Sigmoid colon (tissue), 7 donors: ENCODE data around the gene CTPS2. TPM values are rescaled to one million over a fixed set of nuclear protein-coding genes. Genes with fewer than 3 reads are reported as not detected.
"Not testable (repeated sequence)": the region's sequence is repeated elsewhere in the genome, so short reads cannot be mapped to it uniquely, and the experiment has no call there.

Experiments
- DNase-seq: peaks from one replicate; pipeline ENCODE4 v3.0.0-alpha.2; 2019
- H3K27ac ChIP-seq, 4 donors: fragments of 200-600 bp; sonication (generic); one replicate each; pipeline ENCODE4 v1.5.1; 2016 to 2019; ENCODE audit warnings: mild to moderate bottlenecking in 1 of 4
- H3K27me3 ChIP-seq, 3 donors: fragments of 200-600 bp; sonication (generic); one replicate each; pipeline ENCODE4 v1.5.1; 2019; ENCODE audit warnings: mild to moderate bottlenecking in 1 of 3
- H3K36me3 ChIP-seq, 4 donors: fragments of 200-600 bp; sonication (generic); one replicate each; pipeline ENCODE4 v1.5.1; 2016 to 2019
- H3K4me1 ChIP-seq, 4 donors: fragments of 200-600 bp; sonication (generic); one replicate each; pipeline ENCODE4 v1.5.1; 2017 to 2019
- H3K4me3 ChIP-seq, 4 donors: fragments of 200-600 bp; sonication (generic); one replicate each; pipeline ENCODE4 v1.5.1; 2017 to 2019; ENCODE audit warnings: mild to moderate bottlenecking in 2 of 4, moderate library complexity in 1 of 4
- H3K9me3 ChIP-seq, 4 donors: fragments of 200-600 bp in 3 of 4; sonication (generic) in 3 of 4; one replicate each; pipeline versions ENCODE4 v1.5.1 to v1.6.1; 2013 to 2019
- CTCF ChIP-seq, 4 experiments: fragments of 450-650 bp in 3 of 4; fragments of 200-600 bp in 1 of 4; IDR thresholded peaks; one replicate each; pipeline ENCODE4 v1.5.1; 2016 to 2019; ENCODE audit warnings: antibody characterized with exemption in 4 of 4, mild to moderate bottlenecking in 3 of 4, moderate library complexity in 2 of 4
- EP300 ChIP-seq, 4 donors: sonication (generic); formaldehyde crosslinking; IDR thresholded peaks; one replicate each; pipeline ENCODE4 v1.6.1; 2017; ENCODE audit warnings: antibody characterized with exemption in 4 of 4
- POLR2A ChIP-seq, 2 donors: fragments of 450-650 bp; IDR thresholded peaks; one replicate each; pipeline ENCODE4 v1.6.1; 2016; ENCODE audit warnings: antibody characterized with exemption in 2 of 2, mild to moderate bottlenecking in 2 of 2, moderate library complexity in 2 of 2
- POLR2AphosphoS5 ChIP-seq, 4 donors: sonication (generic); formaldehyde crosslinking; IDR thresholded peaks; one replicate each; pipeline ENCODE4 v1.6.1; 2017; ENCODE audit warnings: antibody characterized with exemption in 4 of 4
- WGBS, 2 donors: extraction: QIAGEN DNeasy Blood & Tissue Kit; methylation state at CpG; one replicate each; pipeline ENCODE4 v1.1.7; 2013; 5-methylcytosine and 5-hydroxymethylcytosine counted together
- intact Hi-C: fragments of 100-400 bp; cut with DNase I; formaldehyde crosslinking; loops from one replicate; pipeline ENCODE4 v1.15.1; 2023
- polyA plus RNA-seq, 3 donors: library from polyadenylated mRNA; stranded (reverse); fragments of 200-250 nt; gene quantifications; one replicate each; pipeline ENCODE4 v1.2.3, GENCODE V29; 2013
- total RNA-seq, 4 donors: library from RNA; depleted of rRNA; stranded (reverse); fragments of >200 nt; gene quantifications; one replicate each; pipeline ENCODE4 v1.1.0, GENCODE V29; 2016
- donor health status: healthy with polysubstance abuse.
- donor health status: Bipolar disorder and iron deficiency.
- donor health status: healthy.

Gene CTPS2
- total RNA-seq (10 to 100 TPM; 11.7 to 23.0 (median 16.0) TPM), polyA plus RNA-seq (1 to 10 TPM; 6.0 to 8.3 (median 7.9) TPM)

DNA sequence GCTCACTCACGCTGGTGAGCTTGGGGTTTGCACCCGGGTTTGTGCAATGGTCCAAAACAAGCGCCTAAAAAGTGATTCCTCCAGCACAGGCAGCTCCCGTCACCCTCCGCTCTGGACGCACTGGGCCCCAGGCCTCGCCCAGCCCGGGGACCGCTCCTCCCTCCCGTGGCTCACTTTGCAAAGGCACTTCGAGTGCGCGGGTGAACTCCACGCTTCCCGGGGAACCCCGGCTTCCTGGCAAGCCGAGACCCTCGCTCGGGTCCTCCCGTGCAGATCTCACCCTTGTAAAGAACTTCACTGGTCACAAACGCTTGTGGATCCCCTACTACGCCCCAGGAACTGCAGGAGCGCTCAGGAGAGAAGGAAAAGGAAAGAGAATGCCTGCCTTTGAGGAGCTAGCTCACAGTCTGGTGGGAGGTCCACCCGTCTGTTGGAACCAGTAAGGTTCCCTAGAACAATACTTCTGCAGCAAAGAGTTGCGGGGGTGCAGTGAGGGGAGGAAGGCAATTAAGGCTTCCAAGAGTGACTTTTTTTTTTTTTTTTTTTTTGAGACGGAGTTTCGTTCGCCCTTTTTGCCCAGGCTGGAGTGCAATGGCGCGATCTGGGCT lies at the start of gene CTPS2:
Gene CTPS2 (minus strand): TSS at position 122 of the 608 bp plus-strand sequence. CDS start 9,767 bp downstream, outside the sequence.
- peak within 1 kb of the TSS; percentile 84 to 90 (median 88) for H3K27ac ChIP-seq
- peaks cover 0 to 19% (median 0%) of the 10 kb centered on the region in 4 donors for H3K4me1 ChIP-seq
- 3 to 7% methylated on average over 30 of the region's 30 CpGs for WGBS, 2 donors
- TF ChIP-seq POLR2A (IDR thresholded peaks at IDR 0.05) (peak in 1 of 2 donors; percentile 21), POLR2AphosphoS5 (IDR thresholded peaks at IDR 0.05) (peak; percentile 25 to 67 (median 52)), EP300 (IDR thresholded peaks at IDR 0.05) (no peak)
- peak within 1 kb of the TSS; percentile 53 to 84 (median 70) for H3K4me3 ChIP-seq
- no peaks in the 10 kb centered on the region for H3K9me3 ChIP-seq
- intact Hi-C loops, result loop anchor here (10.0 kb wide), 1 partner anchor 1038 kb away; no protein-coding TSS in a partner anchor
- DNase-seq, result peak; percentile 85
- peaks cover 0 to 9% (median 0%) of the 10 kb centered on the region in 3 donors for H3K27me3 ChIP-seq
- no peaks in the 10 kb centered on the region for H3K36me3 ChIP-seq

DNA sequence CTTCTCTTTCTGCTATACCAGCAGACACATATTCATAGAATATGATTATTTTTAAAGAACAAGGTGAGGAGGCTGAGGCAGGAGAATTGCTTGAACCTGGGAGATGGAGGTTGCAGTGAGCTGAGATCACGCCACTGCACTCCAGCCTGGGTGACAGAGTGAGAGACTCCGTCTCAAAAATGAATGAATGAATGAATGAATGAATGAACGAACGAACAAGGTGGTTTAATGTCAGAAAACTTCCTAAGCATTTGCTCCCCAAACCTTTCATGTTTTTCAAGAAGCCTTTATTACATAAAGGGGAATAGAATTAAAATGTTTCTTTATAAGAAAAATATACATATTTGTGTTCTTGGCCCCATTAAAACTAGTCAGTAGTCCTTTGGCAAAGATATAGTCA lies 49.0 kb upstream of the CTPS2 start:
- H3K36me3 ChIP-seq, result peaks cover 10 to 39% (median 15%) of the 10 kb centered on the region in 4 donors
- H3K27ac ChIP-seq, H3K9me3 ChIP-seq, DNase-seq, intact Hi-C loops, H3K27me3 ChIP-seq, H3K4me3 ChIP-seq, H3K4me1 ChIP-seq: not testable (repeated sequence)
- WGBS, 2 donors, result 91 to 95% methylated on average over 4 of the region's 4 CpGs

DNA sequence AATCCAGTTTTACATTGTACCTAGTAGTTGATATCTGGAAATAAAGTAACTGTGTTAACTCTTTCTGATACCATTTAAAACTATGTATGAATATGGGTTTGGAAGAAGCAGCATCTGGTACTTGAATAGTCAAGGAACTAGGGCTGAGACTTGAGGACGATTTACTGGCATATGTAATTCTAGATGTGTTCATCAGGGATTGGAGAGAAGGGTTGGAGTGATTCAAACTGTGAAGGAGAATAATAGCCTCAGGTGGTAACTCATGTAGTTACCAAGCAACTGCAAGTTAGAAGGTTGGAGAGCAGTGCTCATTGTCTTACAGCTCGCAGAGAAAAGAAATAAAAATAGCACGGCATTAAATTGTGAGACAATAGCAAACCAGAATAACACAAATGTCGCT lies 44.3 kb upstream of the CTPS2 start:
- H3K27me3 ChIP-seq, result no peaks in the 10 kb centered on the region
- no peak overlapping the region for H3K27ac ChIP-seq
- intact Hi-C loops, result no loop called here
- no peak overlapping the region for H3K4me3 ChIP-seq
- TF ChIP-seq POLR2A (IDR thresholded peaks at IDR 0.05) (no peak), EP300 (IDR thresholded peaks at IDR 0.05) (no peak), CTCF (IDR thresholded peaks at IDR 0.05) (no peak), POLR2AphosphoS5 (IDR thresholded peaks at IDR 0.05) (no peak)
- H3K36me3 ChIP-seq, result peaks cover 10 to 56% (median 16%) of the 10 kb centered on the region in 4 donors
- DNase-seq, result no peak
- H3K4me1 ChIP-seq, result no peaks in the 10 kb centered on the region
- no peaks in the 10 kb centered on the region for H3K9me3 ChIP-seq
- 92 to 94% methylated on average over 4 of the region's 4 CpGs for WGBS, 2 donors

- no peaks in the 10 kb centered on the region for H3K4me1 ChIP-seq
- H3K27ac ChIP-seq, result no peak overlapping the region
- H3K4me3 ChIP-seq, result no peak overlapping the region
- H3K36me3 ChIP-seq, result peaks cover 4 to 42% (median 16%) of the 10 kb centered on the region in 4 donors
- TF ChIP-seq CTCF (IDR thresholded peaks at IDR 0.05), result no peak
- TF ChIP-seq POLR2AphosphoS5 (IDR thresholded peaks at IDR 0.05), result no peak
- no peak for TF ChIP-seq POLR2A (IDR thresholded peaks at IDR 0.05)
- TF ChIP-seq EP300 (IDR thresholded peaks at IDR 0.05), result no peak
- 96% methylated on average over 2 of the region's 2 CpGs for WGBS, 2 donors
- H3K9me3 ChIP-seq, result no peaks in the 10 kb centered on the region
- no peaks in the 10 kb centered on the region for H3K27me3 ChIP-seq
- DNase-seq, result no peak
- intact Hi-C loops, result no loop called here
Measured at GRCh38 chrX:16754019-16754418, 41.5 kb upstream of the CTPS2 start.

- 95 to 97% methylated on average over 7 of the region's 7 CpGs for WGBS, 2 donors
- peaks cover 0 to 22% (median 2%) of the 10 kb centered on the region in 4 donors for H3K36me3 ChIP-seq
- no peak overlapping the region for H3K27ac ChIP-seq
- intact Hi-C loops, result no loop called here
- no peaks in the 10 kb centered on the region for H3K4me1 ChIP-seq
- TF ChIP-seq EP300 (IDR thresholded peaks at IDR 0.05) (no peak), POLR2A (IDR thresholded peaks at IDR 0.05) (no peak), CTCF (IDR thresholded peaks at IDR 0.05) (no peak), POLR2AphosphoS5 (IDR thresholded peaks at IDR 0.05) (no peak)
- H3K4me3 ChIP-seq, result no peak overlapping the region
- H3K9me3 ChIP-seq, result no peaks in the 10 kb centered on the region
- no peaks in the 10 kb centered on the region for H3K27me3 ChIP-seq
- DNase-seq, result no peak
Measured at GRCh38 chrX:16750136-16750535, 37.7 kb upstream of the CTPS2 start.
